DOHH2 (cell line): ENCODE measurements around the gene MRPL4.
A peak's percentile ranks its signal among the peaks of the same experiment; 100 is the strongest.

ENCODE experiments used
- H3F3A ChIP-seq: fragments of 200-600 bp; sonication (generic), shearing (Covaris generic); 2 replicates; pipeline ENCODE4 v1.6.0; 2016; ENCODE audit warnings: antibody characterized with exemption, mild to moderate bottlenecking; ENCODE audit not compliant: control insufficient read depth, insufficient read depth
- H3K27ac ChIP-seq: fragments of 200-600 bp; sonication (generic); 2 replicates; pipeline ENCODE4 v1.5.1; 2014; ENCODE audit warnings: low read depth, mild to moderate bottlenecking, low read length, moderate library complexity
- H3K27me3 ChIP-seq: fragments of 200-600 bp; sonication (generic); 2 replicates; pipeline ENCODE4 v1.6.1; 2014; ENCODE audit warnings: mild to moderate bottlenecking, low read length, mixed read lengths; ENCODE audit not compliant: control insufficient read depth
- H3K36me3 ChIP-seq: fragments of 200-600 bp; sonication (generic); 2 replicates; pipeline ENCODE4 v1.6.1; 2014; ENCODE audit warnings: mild to moderate bottlenecking, low read length, moderate library complexity, mixed read lengths; ENCODE audit not compliant: control insufficient read depth
- H3K4me1 ChIP-seq: fragments of 200-600 bp; sonication (generic); 2 replicates; pipeline ENCODE4 v1.6.1; 2014; ENCODE audit warnings: mild to moderate bottlenecking, low read length, mixed read lengths; ENCODE audit not compliant: control insufficient read depth
- H3K4me2 ChIP-seq: fragments of 200-600 bp; sonication (generic); 2 replicates; pipeline ENCODE4 v1.6.0; 2014; ENCODE audit warnings: mild to moderate bottlenecking, low read length, moderate library complexity
- H3K4me3 ChIP-seq: fragments of 200-600 bp; sonication (generic); 2 replicates; pipeline ENCODE4 v1.5.1; 2014; ENCODE audit warnings: mild to moderate bottlenecking, low read length, mixed read lengths
- H3K79me2 ChIP-seq: fragments of 200-600 bp; sonication (generic); 2 replicates; pipeline ENCODE4 v1.6.1; 2014; ENCODE audit warnings: mild to moderate bottlenecking, low read length, mixed read lengths; ENCODE audit not compliant: control insufficient read depth
- H3K9me2 ChIP-seq: fragments of 200-600 bp; sonication (generic); replicated peaks from 2 replicates; pipeline ENCODE4 v1.6.1; 2014; ENCODE audit warnings: mild to moderate bottlenecking, low read length, mixed read lengths; ENCODE audit not compliant: control insufficient read depth
- H3K9me3 ChIP-seq: fragments of 200-600 bp; sonication (generic); 2 replicates; pipeline ENCODE4 v1.6.1; 2014; ENCODE audit warnings: antibody characterized with exemption, low read length, mixed read lengths; ENCODE audit not compliant: control insufficient read depth, insufficient read depth
- H4K20me1 ChIP-seq: fragments of 200-600 bp; sonication (generic); 2 replicates; pipeline ENCODE4 v1.6.0; 2014; ENCODE audit warnings: low read depth, mild to moderate bottlenecking, antibody characterized with exemption, low read length, moderate library complexity; ENCODE audit not compliant: control insufficient read depth, insufficient read depth
- EZH2phosphoT487 ChIP-seq: fragments of 200-600 bp; sonication (generic); IDR thresholded peaks from 2 replicates; pipeline ENCODE4 v1.6.1; 2017; ENCODE audit warnings: borderline replicate concordance, mild to moderate bottlenecking, antibody characterized with exemption, low read length, moderate library complexity, mixed read lengths
- TF ChIP-seq, protein P1 (sequence below): fragments of 200-600 bp; sonication (generic); IDR thresholded peaks from one replicate; pipeline ENCODE4 v1.5.1; 2014; ENCODE audit warnings: antibody characterized with exemption, mild to moderate bottlenecking, low read depth, low read length; ENCODE audit not compliant: poor library complexity, severe bottlenecking

The MRPL4 gene

GRCh38 chr19:10293637-10294367 lies 41.8 kb downstream of the MRPL4 start:
- Histone ChIP-seq H3K4me3 (no peak overlapping the region), H3K4me1 (peaks cover 52% of the 10 kb centered on the region), H3K4me2 (no peak overlapping the region), H3K79me2 (no peaks in the 10 kb centered on the region), H3K9me2 (no peaks in the 10 kb centered on the region), H3K36me3 (no peaks in the 10 kb centered on the region; the same call in 1 of the 2 replicates), H4K20me1 (no peaks in the 10 kb centered on the region), H3K27me3 (peaks cover 27% of the 10 kb centered on the region), H3K9me3 (no peaks in the 10 kb centered on the region), H3K27ac (no peak overlapping the region), H3F3A (no peaks in the 10 kb centered on the region)
- TF ChIP-seq EZH2phosphoT487: no peak
- TF ChIP-seq, protein P1, sequence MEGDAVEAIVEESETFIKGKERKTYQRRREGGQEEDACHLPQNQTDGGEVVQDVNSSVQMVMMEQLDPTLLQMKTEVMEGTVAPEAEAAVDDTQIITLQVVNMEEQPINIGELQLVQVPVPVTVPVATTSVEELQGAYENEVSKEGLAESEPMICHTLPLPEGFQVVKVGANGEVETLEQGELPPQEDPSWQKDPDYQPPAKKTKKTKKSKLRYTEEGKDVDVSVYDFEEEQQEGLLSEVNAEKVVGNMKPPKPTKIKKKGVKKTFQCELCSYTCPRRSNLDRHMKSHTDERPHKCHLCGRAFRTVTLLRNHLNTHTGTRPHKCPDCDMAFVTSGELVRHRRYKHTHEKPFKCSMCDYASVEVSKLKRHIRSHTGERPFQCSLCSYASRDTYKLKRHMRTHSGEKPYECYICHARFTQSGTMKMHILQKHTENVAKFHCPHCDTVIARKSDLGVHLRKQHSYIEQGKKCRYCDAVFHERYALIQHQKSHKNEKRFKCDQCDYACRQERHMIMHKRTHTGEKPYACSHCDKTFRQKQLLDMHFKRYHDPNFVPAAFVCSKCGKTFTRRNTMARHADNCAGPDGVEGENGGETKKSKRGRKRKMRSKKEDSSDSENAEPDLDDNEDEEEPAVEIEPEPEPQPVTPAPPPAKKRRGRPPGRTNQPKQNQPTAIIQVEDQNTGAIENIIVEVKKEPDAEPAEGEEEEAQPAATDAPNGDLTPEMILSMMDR: no peak

DNA sequence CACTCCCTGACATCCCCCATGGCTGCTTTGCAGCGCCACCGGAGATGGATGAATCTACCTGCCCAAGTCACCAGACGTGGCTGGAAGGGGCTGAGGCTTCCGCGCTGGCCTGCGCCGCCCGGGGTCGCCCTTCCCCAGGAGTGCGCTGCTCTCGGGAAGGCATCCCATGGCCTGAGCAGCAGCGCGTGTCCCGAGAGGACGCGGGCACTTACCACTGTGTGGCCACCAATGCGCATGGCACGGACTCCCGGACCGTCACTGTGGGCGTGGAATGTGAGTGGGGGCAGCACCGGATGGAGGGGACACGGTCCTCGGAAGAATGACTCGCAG lies 42.3 kb downstream of the MRPL4 start:
- Histone ChIP-seq H3F3A (no peaks in the 10 kb centered on the region), H3K9me3 (no peaks in the 10 kb centered on the region), H4K20me1 (no peaks in the 10 kb centered on the region), H3K27me3 (peaks cover 27% of the 10 kb centered on the region), H3K79me2 (no peaks in the 10 kb centered on the region), H3K4me1 (peaks cover 47% of the 10 kb centered on the region), H3K4me2 (no peak overlapping the region), H3K36me3 (no peaks in the 10 kb centered on the region; the same call in 1 of the 2 replicates), H3K27ac (no peak overlapping the region), H3K4me3 (no peak overlapping the region), H3K9me2 (no peaks in the 10 kb centered on the region)
- TF ChIP-seq, protein P1: no peak
- no peak for TF ChIP-seq EZH2phosphoT487

- H3K27me3 ChIP-seq: peaks cover 18% of the 10 kb centered on the region
- no peak for TF ChIP-seq EZH2phosphoT487
- TF ChIP-seq, protein P1: peak; percentile 27
- no peaks in the 10 kb centered on the region for H4K20me1 ChIP-seq
- no peaks in the 10 kb centered on the region for H3K9me2 ChIP-seq
- H3K79me2 ChIP-seq: no peaks in the 10 kb centered on the region
- no peaks in the 10 kb centered on the region for H3F3A ChIP-seq
- H3K9me3 ChIP-seq: no peaks in the 10 kb centered on the region
- peak overlapping the region; percentile 97 for H3K4me2 ChIP-seq
- H3K27ac ChIP-seq: no peak overlapping the region
- no peaks in the 10 kb centered on the region; the same call in 1 of the 2 replicates for H3K36me3 ChIP-seq
- H3K4me3 ChIP-seq: peak overlapping the region; percentile 67
- H3K4me1 ChIP-seq: peaks cover 42% of the 10 kb centered on the region
These were observed 43.4 kb downstream of the MRPL4 start for GRCh38 chr19:10295305-10295846.
